Fibroblast of skin of left biceps (primary cell): ENCODE data around the gene PLIN5.

Experiments
- DNase-seq, 2 experiments: peaks; one replicate each; pipeline ENCODE4 v3.0.0-alpha.2; 2013; ENCODE audit warnings: low read depth in 2 of 2

The PLIN5 gene, protein sequence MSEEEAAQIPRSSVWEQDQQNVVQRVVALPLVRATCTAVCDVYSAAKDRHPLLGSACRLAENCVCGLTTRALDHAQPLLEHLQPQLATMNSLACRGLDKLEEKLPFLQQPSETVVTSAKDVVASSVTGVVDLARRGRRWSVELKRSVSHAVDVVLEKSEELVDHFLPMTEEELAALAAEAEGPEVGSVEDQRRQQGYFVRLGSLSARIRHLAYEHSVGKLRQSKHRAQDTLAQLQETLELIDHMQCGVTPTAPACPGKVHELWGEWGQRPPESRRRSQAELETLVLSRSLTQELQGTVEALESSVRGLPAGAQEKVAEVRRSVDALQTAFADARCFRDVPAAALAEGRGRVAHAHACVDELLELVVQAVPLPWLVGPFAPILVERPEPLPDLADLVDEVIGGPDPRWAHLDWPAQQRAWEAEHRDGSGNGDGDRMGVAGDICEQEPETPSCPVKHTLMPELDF

DNA sequence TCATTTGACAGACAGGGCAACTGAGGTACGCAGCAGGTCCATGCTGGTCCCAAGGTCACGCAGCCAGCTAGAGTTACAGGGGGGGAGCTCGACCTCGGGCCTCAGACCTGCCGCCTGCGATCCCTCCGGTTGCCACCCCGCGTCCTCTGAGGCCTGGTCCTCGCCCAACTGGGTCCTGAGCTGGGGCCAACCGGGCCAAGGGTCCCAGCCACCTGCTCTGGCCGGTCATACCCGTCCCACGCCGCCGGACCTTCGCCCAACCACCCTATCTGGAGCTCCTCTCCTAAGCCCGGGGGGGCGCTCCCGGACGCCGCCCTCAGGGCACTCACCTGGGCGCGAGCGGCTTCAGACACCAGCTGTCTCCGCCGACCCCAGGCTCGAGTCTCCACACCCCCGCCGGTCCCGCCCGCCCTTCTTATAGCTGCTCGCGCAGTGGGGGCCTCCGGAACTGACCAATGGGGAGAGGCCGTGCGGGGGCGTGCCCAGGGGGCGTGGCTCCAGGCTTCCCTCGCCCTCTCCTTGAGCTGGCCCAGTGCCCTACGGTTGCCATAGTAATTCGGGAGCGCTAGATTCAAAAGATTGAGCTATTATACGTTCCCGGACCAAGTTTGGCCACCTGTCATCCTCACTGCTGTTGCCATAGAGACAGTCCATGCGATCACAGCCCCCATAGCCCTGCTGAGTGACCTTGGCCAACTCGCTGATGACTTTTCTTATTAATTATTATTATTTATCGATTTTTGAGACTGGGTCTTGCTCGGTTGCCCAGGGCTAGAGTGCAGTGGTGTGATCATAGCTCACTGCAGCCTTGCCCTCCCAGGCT is at the start of gene PLIN5:
Gene PLIN5 (minus strand): TSS at position 389 of the 823 bp plus-strand sequence. CDS start 1,150 bp downstream, outside the sequence.
- no peak for DNase-seq

DNA sequence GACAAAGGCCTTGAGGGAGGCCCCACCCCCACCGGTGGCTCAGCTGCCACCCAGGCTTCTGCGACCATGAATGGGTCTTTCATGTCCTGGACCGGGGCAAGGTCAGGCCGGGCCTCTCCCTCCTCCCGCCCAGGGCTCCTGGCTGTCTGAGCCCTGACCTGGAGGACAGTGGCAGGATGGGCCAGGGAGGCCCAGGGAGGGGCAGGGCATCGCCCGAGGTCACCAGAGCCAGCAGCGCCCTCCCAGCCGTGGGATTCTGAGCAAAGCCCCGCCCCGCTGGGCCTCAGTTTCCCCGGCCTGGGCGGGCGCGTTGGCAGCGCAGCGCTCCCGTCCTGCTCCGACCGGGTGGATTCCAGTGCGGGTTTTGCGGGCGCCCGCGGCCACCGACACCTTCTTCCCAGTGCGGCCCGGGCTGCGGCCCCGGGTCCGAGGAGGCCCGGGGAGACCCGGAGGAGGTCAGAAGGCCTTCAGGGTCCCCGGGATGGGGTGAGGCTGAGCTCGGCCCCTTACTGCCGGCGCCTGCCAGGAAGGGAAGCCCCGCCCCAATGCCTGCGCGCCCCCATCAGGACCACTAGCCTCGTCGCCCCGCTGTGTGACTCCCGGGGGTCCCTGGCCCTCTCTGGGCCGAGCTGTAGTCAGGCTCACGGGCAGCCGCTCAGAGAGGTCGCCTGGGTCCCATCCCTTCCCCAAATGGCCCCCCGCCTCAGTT is 49.1 kb upstream of the PLIN5 start:
- no peak for DNase-seq

DNA sequence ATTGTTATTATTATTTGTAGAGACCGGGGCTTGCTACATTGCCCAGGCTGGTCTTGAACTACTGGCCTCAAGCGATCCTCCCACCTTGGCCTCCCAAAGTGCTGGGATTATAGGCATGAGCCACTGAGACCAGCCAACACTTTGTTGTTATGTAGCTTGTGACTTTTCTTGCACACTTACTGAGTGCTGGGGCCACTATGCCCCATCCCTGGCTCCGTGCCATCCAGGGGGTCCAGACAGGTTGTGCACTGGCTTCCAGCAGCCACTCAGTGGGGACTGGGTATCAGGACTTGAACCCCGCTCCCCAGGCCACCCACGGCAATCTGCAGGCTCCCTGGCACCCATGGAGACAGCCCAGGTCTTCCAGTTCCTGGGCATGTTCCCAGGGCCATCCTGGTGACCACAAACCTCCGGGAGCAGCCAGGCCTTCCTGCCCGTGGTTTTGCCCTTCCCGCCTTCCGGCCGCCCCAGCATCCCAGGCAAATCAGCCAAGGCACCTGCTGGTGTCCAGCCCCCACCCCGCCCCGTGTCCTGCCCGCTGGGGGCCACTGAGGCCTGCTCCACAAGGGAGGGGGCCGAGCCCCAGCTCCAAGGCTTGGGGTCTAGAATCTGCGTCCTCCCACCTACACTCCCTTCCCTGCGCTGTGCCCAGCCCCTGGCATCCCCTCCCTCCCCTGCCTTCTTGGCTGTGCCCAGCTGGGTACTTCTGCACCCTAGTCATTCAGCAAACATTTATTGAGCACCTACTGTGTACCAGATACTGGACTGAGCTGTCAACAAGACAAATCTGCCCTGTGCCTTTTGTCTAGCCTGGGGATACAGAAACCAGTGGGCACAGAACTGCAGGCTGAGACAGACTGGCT is 48.2 kb upstream of the PLIN5 start:
- DNase-seq = no peak

DNA sequence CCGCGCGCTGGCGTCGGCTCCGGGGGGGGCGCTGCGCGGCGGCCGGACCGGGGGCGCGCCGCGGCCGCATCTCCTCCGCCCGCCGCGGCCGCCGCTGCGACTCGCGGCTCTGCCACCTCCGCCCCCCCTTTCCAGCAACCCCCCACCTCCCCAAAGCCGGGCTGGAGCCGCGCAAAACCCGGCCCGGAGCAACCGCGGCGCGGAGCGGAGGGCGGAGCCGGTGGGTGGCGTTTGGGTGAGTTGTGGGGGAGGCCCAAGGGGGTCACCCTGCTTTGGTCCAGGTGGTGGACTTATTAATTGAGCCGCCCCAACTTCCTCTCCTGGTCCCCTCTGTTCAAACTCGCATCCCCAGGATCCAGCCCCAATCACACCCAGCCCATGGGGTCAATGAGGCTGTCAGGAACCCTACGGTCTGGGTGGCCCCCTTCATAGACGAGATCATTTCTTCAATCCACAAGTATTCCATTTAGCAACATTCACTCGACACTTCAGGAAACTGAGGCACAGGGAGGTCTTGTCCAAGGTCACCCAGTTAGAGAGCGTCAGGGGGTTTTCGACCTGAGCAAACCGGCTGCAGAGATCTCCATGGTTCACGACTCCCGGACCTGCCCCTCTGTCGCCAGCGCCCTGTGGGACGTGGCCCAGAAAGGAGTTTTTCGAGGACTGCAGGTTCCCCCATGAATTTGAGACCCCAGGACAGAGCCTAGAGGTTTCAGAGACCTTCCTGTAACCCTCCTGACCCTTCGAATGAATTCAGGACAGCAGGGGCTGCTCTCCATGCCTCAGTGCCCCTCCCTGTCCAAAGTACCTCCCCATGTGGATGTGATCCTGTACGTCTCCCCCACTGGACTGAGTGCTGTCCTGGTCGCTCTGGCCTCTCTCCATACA is 46.9 kb upstream of the PLIN5 start:
- no peak for DNase-seq

DNA sequence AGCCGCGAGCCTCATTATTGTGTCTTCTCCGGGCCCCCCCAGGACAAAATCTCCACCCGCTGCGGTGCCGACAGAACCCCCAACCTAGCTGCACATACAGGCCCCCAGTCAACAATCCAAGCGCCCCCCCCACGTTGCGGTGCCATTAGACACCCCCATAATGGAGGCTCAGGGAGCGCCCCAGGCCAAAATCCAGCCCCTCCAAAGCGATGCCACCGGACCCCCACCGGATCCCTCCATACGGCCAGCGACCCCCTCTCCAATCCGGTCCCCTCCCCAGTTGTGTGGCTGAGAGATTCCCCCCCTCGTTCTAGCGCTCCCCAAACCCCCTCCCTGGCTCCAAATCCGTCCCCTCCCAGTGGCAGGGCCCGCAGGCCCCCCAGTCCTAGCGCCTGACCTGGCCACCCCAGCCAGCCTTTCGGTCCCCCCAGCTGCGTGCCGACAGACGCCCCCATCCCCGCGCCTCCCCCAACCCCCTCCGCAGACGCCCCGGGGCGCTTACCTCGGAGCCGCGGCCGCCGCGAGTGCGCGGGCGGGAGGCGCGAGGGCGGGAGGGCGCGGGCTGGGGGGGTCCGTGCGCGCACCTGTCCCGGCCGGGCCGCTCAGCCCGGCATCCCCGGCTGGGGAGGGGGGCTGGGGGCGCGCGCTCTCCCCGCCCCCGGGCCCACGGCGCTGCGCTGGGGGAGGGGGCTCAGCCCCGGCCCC is 46.1 kb upstream of the PLIN5 start:
- DNase-seq = no peak

DNA sequence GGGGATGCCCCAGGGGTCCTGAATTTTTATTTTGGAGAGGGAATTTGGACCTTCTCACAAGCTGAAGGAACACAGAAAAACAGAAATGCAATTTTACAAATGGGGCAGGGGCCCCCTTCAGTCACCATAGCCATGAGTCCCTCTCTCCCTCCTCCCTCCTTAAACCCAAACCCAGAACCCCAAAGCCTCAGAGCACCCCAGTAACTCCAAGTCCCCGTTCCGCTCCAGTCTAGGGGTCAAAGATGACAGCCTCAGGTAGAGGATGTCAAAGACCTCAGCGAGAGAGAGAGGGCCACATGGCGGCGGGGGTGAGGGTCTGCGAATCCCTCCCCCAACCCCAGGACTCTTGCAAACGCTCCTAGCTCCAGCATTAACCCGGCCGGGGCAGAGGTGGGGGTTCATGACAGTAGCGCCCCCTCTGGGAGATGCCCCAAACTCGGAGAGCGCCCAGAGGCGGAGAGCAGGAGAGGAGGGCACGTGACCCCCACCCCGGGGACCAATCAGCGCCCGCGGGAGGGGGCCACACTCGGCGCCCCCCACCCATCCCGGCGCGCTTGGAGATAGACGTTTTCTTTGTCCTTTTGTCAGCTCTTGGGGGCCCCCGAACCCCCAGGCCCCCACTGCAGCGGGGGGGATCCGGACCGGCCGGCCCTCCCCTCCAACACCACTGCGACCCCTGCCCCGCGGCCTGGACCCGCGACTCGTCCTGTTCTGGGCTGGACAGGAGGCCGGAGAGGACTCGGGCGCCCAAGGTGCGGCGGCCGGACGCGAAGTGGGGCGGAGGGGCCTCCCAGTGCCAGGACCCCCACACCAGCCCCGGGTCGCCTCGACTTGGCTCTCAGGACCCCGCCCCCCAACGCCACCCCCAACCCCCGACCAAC is 45.2 kb upstream of the PLIN5 start:
- DNase-seq = no peak

DNA sequence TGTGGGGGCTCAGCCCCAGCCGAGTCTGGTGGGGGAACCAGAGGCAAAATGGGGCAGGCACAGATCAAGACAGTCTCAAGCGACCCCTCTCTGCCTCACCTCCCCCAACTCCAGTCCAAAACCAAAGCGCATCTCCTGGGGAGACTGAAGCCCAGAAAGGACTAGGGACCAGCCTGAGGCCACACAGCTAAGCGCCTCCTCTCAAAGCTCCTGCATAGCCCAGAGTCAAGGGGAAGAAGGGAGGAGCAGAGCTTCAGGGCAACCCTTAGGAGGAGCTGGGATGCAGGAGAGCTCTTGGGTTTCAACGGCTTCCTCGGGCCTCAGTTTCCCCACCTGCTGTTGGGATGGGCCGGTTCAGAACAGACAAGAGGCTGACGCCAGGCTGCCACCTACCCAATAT is 44.4 kb upstream of the PLIN5 start:
- no peak for DNase-seq

DNA sequence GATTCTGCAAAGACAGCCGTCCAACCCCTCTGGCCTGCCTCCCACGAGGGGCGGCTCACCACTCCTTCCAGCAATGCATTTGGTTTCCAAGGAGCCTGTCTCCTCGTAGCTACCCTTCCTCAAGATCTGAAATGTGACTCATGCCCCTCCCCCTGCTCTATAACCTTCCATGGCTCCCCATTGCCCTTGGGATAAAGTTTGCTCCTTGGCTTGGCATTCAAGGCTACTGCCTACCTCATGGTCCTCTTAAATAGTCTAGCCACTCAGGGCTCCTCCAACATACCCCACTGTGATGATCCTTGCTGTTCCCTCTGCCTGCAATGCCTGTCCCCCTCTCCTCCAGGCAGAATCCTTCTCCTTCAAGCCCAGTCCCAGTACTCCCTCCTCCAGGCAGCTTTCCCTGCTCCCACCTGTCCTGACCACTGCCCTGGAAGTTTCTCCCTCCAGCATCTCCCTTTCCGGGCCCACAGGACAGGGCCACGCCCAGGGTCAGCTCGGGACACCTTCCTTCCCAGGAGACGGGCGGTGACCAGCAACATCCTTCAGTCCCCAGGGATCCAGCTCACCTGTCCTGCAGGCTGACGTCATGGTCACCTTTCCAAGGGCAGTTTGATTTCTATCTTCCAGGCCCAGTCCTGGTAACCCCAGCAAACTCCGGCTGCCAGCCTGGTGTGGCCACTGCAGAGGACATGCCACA is 43.7 kb upstream of the PLIN5 start:
- DNase-seq = no peak

DNA sequence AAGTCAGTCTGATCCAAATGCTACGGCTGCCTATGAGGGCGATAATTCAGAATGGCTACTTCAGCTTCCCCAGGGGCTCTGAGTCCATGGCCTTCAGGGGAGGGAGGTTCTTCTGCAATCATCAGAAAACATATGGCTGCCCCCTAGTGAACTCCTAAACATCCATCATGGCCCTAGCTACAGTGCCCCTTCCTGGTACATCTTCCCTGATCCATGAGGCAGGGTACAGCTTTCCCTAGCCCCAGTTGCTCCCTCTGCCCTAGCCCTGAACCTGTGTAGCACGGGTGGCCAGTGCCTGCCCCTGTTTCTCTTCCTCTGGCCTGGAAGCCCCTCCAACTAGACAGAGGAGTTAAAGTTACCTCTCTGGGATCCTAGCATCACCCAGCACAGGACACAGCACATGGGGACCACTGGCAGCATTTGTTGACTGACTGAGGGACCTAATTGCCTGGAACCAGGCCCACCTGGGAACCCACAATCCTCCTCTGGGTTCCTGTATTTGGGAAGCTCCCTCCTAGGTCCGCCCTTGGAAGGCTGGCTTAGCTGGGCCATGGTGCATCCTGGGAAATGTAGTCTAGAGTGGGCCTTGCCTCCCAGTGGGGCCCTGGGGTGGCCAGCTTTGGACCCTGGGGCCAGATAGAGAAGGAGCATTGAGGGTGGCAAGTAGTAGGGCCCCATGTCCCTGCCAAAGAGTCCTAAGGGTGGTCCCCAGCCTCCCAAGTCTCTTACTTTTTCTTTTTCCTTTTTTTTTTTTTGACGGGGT is 42.2 kb upstream of the PLIN5 start:
- DNase-seq = no peak

DNA sequence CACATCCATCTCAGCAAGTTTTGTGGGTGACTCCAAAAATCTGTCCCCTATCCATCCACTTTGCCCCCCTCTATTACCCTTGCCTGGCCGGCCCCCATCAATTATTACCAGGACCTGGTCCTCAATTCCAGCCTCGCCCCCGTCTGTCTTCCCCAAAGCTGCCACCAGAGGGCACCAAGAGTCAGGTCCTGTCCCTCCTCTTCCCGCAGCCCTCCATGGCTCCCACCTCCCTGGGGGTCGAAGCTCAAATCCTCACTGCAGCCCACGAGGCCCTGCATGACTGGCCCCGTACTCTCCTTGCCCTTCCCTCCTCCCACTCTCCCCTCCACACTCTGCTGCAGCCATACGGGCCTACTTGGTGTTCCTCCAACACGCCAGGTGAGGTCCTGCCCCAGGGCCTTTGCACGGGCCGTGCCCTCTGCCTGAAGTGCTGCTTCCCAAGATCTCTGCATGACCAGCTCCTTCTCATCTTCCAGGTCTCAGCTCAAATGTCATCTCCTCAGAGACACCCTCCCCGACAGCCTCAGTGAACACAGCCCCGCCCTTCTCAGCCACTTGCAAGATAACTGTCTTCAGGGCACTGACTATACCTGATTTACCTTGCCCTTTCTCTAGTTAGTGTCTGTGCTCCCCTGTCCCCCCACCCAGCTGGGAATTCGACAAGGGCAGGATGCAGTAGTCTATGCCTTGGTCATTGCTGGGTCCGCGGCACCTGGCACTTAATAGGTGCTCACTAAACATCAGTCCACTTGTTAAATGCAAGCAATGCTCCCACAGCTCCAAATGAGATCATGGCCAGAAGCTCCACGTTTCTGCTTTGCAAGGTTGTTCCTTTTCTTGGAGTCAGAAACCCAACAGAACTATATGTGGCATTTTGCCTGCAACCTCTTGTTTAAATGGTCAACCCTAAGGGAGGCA is 41.3 kb upstream of the PLIN5 start:
- no peak for DNase-seq

DNA sequence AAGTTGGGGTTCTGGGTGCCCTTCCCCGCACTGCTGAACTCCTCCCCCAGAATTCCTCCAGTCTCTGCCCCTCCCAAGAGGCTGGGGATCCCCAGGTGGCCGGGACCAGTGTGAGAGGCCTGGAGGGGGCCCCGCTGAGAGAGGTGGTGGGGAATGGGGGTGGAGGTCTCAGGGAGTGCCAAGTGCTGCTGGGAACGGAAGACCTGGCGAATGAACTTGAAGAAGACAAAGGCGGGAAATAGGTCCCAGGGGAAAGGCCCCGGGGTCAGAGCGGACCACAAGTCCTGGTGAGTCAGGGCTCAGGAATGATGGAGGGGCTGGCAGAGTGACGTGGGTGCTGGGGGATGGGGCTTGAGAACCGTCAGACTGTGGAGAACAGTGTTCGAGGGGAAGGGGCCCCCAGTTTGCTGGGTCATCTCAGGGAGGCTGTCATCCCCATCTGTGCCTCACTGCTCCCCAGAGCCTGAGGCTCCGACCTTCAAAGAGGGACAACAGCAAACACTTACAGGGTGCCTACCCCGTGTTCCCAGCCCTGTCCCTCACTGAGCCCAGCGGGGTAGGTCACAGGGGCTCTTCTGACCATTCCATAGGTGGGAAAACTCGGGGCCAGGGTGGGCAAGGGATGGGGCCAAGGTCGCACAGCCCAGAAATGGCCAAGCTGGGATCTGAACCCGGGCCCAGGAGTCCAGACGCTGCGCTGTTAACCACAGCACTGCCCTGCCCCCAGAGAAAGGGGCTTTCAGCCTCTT is 40.4 kb upstream of the PLIN5 start:
- DNase-seq = peak; percentile 96 to 97

DNA sequence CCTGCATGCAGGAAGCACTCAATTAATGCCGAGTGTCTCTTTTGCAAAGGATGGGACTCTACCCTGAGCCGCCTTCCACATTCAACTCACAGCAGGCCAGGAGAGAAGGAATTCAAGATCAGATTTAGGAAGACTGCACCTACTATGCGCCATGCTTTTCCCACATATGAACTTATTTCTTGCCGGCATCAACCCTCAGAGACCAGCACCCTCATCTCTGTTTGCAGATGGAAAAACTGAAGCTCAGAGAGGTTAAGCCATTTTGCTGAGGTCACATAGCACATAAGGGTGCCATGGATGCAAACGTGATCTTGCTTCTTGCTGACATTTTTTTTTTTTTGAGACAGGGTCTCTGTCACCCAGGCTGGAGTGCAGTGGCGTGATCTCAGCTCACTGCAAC is 38.7 kb upstream of the PLIN5 start:
- DNase-seq = no peak

DNA sequence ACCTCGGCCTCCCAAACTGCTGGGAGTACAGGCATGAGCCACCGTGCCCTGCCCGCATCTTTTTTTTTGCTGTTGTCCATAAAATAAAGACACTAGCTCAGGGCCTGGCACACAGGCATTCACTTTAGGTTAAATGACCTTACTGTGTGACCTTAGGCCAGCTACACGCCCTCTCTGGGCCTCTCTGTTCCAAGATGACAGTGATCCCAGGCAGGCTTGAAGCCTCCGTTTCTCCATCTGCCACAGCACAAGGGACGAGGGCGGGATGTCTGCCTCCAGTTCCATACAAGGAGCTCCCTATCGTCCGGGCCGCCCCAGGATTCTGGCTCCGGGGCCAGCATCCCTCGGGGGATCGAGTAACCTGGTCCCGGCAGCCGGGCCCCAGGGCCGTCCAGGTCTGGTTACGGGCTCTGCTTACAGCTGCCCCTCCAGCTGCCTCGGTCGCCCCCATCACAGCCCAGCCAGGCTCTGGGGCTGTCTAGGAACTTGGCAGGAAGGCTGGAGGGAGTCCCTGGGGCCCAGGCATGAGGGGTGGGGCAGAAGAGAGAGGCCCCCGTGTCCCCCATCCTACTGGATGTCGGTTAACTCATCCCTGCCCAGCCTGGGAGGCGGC is 36.4 kb upstream of the PLIN5 start:
- DNase-seq = no peak

DNA sequence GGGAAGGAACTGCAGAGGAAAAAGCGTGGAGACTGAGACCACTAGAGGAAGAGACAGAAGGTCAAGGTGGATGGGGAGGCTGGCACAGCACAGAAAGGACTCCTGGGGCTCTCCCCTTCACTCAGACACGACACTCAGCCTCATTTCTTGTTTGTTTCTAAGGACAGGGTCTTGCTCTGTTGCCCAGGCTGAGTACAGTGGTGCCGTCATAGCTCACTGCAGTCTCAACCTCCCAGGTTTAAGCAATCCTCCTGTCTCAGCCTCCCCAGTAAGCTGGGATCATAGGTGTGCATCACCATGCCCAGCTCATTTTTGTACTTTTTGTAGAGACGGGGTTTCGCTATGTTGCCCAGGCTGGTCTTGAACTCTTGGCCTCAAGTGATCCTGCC is 35.9 kb upstream of the PLIN5 start:
- DNase-seq = no peak

DNA sequence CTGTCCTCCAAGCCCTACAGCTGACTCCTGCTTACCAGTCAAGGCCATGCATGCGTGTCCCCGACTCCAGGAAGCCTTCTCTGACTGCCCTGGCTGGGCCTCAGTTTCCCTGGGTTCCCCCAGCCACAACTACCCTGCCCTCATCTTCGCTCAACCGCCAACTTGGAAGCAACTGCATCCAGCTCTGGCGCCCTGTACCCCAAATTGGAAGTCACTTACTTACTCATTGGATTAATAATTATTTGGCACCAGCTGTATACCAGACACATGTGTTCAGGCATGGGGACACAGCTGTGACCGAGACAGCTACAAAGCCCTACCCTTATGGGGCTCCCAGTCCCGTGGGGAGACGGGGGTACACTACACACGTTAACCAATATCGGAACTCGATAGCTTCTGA is 35.4 kb upstream of the PLIN5 start:
- no peak for DNase-seq
